HG02973 (cell line): ENCODE results near the gene ASTN1.

Experiments used
- ATAC-seq: cut with Tn5 transposase; IDR thresholded peaks from one replicate; pipeline ENCODE4 v1.9.1; 2021; ENCODE audit warnings: moderate library complexity; ENCODE audit not compliant: unreplicated experiment

Gene ASTN1

GRCh38 chr1:176884911-176885310 lies 279.6 kb downstream of the ASTN1 start:
- ATAC-seq = no peak

GRCh38 chr1:176884286-176884685 lies 280.2 kb downstream of the ASTN1 start:
- ATAC-seq = no peak

DNA sequence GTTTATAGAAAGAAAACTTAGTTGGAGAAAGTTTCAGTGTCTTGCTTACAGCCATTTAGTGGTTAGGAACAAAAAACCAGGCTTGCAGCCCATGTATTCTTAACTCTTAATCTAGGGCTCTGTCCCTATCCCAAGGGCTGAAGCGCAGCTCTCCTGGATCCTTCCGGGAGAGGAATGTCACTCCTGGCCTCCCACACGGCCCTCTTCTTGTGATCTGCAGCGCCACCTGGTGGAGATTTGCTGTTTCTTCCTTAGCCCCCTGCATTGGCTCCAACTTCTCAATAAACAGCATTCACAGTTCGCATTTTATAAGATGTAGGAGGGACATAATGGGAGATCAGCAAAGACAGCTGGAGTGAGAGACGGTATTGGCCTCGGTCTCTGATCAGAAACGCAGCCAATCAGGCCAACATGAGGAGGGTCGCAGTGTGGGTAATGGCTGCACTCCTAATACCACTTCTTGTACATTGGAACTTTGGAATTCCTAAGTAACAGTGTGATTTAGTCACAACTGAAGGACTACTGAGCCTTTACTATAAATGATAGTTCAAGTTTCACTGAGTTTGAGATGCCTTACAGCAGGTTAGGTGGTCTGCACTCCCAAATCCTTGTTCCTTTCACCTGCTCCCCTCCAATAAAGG lies 283.4 kb downstream of the ASTN1 start:
- ATAC-seq = peak; percentile 76

GRCh38 chr1:176879784-176880620 lies 284.5 kb downstream of the ASTN1 start:
- no peak for ATAC-seq

- ATAC-seq = no peak
These were observed 285.6 kb downstream of the ASTN1 start for GRCh38 chr1:176878750-176879536.

- ATAC-seq = no peak
These were observed 287.0 kb downstream of the ASTN1 start for GRCh38 chr1:176877557-176877956.

GRCh38 chr1:176876966-176877515 lies 287.5 kb downstream of the ASTN1 start:
- ATAC-seq = no peak

DNA sequence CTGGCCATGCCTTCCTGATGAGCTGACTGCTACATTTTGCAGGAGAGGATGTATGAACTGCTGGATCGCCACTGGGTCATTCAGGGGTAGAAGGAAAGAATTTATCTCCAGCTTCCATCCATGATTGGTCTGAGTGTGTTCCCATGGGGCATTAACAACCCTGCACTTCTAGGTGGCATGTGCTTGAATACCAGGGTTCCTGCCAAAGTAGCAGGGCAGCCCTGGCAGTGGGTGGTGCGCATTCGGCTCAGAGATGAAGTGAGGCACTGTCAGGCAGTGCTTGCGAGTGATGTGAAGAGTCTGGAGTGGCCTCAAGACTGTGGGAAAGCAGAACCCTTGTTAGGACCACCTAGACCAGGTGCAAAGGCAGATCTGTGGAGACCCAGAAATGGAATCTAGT lies 294.9 kb downstream of the ASTN1 start:
- no peak for ATAC-seq

GRCh38 chr1:176866011-176866714 lies 298.3 kb downstream of the ASTN1 start:
- no peak for ATAC-seq

DNA sequence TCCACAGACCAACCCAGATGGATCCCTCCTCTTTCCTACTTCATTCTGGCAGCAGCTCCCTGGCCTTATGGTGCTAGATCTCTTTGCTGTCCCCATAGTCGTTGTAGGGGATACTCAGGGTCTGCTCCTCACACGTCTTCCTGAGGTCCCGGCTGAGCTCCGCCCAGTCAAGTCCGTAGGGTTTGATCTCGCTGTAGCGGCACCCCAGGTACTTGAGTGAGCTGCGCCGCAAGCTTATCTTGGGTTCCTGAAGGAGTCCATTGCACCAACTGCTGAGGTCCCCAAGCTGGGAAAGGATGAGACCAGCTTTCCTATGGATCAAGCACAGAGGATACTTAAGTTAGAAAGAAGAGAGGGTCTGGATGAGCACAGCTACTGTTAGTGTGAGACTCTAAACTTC lies 300.3 kb downstream of the ASTN1 start:
- no peak for ATAC-seq

- no peak for ATAC-seq
These were observed 300.9 kb downstream of the ASTN1 start for GRCh38 chr1:176863613-176864012.

GRCh38 chr1:176858433-176858916 lies 306.0 kb downstream of the ASTN1 start:
- no peak for ATAC-seq

- ATAC-seq = no peak
These were observed 306.9 kb downstream of the ASTN1 start for GRCh38 chr1:176857632-176858031.

- ATAC-seq = no peak
These were observed 309.5 kb downstream of the ASTN1 start for GRCh38 chr1:176854758-176855745.

- ATAC-seq = no peak
These were observed 310.4 kb downstream of the ASTN1 start for GRCh38 chr1:176854121-176854520.

DNA sequence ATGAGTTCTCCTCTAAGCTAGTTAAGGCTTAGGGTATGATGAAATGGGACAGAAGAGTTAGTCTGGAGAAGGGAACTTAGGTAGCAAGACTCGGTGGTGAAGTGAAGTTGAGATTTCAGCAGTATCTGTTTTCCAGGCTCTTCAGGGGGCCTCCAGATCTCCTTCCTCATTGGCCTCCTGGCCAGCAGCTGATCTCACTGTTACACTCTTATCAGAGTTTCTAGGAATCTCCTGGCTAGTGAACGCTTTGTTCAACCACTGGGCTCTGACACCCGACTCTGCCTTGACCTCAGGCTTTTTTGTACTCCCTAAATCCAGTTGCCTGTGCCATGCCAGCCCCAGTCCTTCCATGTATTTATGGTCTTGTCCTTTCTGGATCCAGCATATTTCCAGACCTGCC lies 311.0 kb downstream of the ASTN1 start:
- ATAC-seq = no peak

DNA sequence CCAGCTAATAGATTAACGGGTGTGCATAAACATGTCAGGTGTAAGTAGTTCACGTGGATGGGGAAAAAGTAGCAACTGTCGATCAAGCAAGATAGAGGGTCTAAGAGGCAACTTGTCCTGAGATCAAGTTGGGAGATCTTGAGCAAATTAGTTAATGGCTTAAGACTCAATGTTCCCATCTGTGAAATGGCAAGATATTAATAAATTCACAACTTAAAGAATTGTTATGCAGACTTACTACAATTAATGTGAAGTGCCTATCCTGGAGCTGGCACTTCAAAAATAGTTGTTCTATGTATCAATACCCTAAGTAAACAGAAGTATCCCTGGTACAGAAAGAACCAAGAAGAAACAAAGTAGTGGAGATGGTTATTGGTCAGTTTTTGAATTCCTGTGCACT lies 312.4 kb downstream of the ASTN1 start:
- no peak for ATAC-seq

DNA sequence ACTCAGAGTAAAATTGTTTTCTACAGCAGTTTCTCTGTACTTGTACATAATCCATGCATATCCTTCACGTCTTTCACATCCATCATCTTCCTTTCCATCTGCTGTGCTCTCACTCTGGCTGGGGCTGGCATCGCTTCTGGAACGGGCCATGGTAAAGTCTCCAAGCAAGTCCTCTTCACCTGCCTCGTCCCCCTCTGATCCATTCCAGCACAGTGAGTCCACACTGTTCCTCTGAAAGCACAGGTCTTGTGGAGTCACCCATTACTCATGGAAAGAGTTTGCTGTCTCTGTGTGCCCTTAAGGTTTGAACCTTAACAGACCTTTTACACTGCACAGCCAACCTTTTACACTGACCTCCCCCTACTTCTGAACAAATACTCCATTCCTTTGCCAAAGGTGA lies 313.6 kb downstream of the ASTN1 start:
- ATAC-seq = no peak

- no peak for ATAC-seq
These were observed 315.2 kb downstream of the ASTN1 start for GRCh38 chr1:176849281-176849680.
